HCT116 (cell line): ENCODE results near the gene NENF. TPM values are rescaled to one million over a fixed set of nuclear protein-coding genes. Genes with fewer than 3 reads are reported as not detected.

Source experiments
- ATAC-seq: fragments of 200-7000 bp; cut with Tn5 transposase; 2 replicates; pipeline ENCODE4 v1.9.1; 2020; ENCODE audit warnings: mild to moderate bottlenecking, moderate library complexity
- BruUV-seq: library from RNA; stranded (reverse); fragments of 400-500 nt; replicated peaks from 2 replicates; lab custom pipeline; 2021; lab: Mats Ljungman, UMichigan
- CTCF ChIA-PET: fragments of 300-600 bp; sonication (Branson Sonifier 250); formaldehyde crosslinking; loops from one replicate; lab custom pipeline; 2021; ENCODE audit warnings: antibody characterized with exemption; lab: Charles Lee
- POLR2A ChIA-PET: fragments of 300-600, 350-600 bp; sonication (Branson Sonifier 250); formaldehyde crosslinking; loops from one replicate; lab custom pipeline; 2021; ENCODE audit warnings: antibody characterized with exemption; lab: Charles Lee
- RAD21 ChIA-PET, 2 experiments: fragments of 300-600 bp; sonication (Branson Sonifier 250); formaldehyde crosslinking; loops; one replicate each; lab custom pipeline; 2023; ENCODE audit warnings: low total read pairs in 2 of 2; ENCODE audit not compliant: uncharacterized antibody in 2 of 2, unreplicated experiment in 2 of 2, low non-redundant PET in 1 of 2; lab: Charles Lee
- DNase-seq: peaks from one replicate; pipeline ENCODE4 v3.0.0-alpha.2; 2010; ENCODE audit warnings: low read depth, low spot score
- H2AFZ ChIP-seq: fragments of 200-600 bp; shearing (Covaris generic), sonication (generic); 2 replicates; pipeline ENCODE4 v1.6.1; 2017; ENCODE audit warnings: low read depth, mixed run types, mixed read lengths, antibody characterized with exemption, low read length; ENCODE audit not compliant: poor library complexity, severe bottlenecking
- H3K27ac ChIP-seq: 2 replicates; pipeline ENCODE4 v1.5.1; 2012; ENCODE audit warnings: low read depth, low read length
- H3K27me3 ChIP-seq: fragments of 200-600 bp; sonication (generic); 2 replicates; pipeline ENCODE4 v1.6.1; 2016; ENCODE audit warnings: mixed run types, low read length, mixed read lengths; ENCODE audit not compliant: insufficient read depth
- H3K36me3 ChIP-seq, 2 experiments: fragments of 200-500 bp in 1 of 2; fragments of 200-600 bp in 1 of 2; sonication (Bioruptor generic) in 1 of 2; sonication (generic) in 1 of 2; 2 replicates each; pipeline versions ENCODE4 v1.5.1 to v1.6.1; 2014 to 2016; ENCODE audit warnings: low read length in 2 of 2, inconsistent platforms in 1 of 2, mixed read lengths in 1 of 2, mixed run types in 1 of 2; ENCODE audit not compliant: insufficient read depth in 2 of 2, control insufficient read depth in 1 of 2
- H3K4me1 ChIP-seq, 2 experiments: fragments of 200-600 bp in 1 of 2; sonication (generic) in 1 of 2; 2 replicates each; pipeline versions ENCODE4 v1.5.1 to v1.6.1; 2012 to 2017; ENCODE audit warnings: low read length in 2 of 2, inconsistent platforms in 1 of 2, mild to moderate bottlenecking in 1 of 2, mixed read lengths in 1 of 2, mixed run types in 1 of 2, moderate library complexity in 1 of 2; ENCODE audit not compliant: insufficient read depth in 2 of 2, control insufficient read depth in 1 of 2
- H3K4me2 ChIP-seq: fragments of 200-600 bp; sonication (generic); 2 replicates; pipeline ENCODE4 v1.6.1; 2017; ENCODE audit warnings: mixed run types, low read length, mixed read lengths
- H3K4me3 ChIP-seq, 2 experiments: fragments of 200-600 bp in 1 of 2; sonication (generic) in 1 of 2; replicated peaks in 1 of 2; 2 replicates each; pipeline ENCODE4 v1.5.1; 2011 to 2016; ENCODE audit warnings: low read length in 2 of 2, control low read depth in 1 of 2, low read depth in 1 of 2, mild to moderate bottlenecking in 1 of 2, mixed read lengths in 1 of 2, mixed run types in 1 of 2
- H3K79me2 ChIP-seq: fragments of 200-600 bp; sonication (generic); 2 replicates; pipeline ENCODE4 v1.6.1; 2017; ENCODE audit warnings: mild to moderate bottlenecking, mixed run types, low read length, moderate library complexity, mixed read lengths; ENCODE audit not compliant: insufficient read depth
- H3K9ac ChIP-seq: fragments of 200-600 bp; sonication (generic); 2 replicates; pipeline ENCODE4 v1.6.1; 2016; ENCODE audit warnings: low read length, mixed read lengths
- H3K9me2 ChIP-seq: fragments of 200-600 bp; sonication (generic), shearing (Covaris generic); 2 replicates; pipeline ENCODE4 v1.6.1; 2017; ENCODE audit warnings: mixed run types, mild to moderate bottlenecking, moderate library complexity; ENCODE audit not compliant: insufficient read depth
- H3K9me3 ChIP-seq, 2 experiments: fragments of 200-500 bp in 1 of 2; fragments of 200-600 bp in 1 of 2; sonication (Bioruptor generic) in 1 of 2; sonication (generic) in 1 of 2; 2 replicates each; pipeline ENCODE4 v1.6.1; 2014 to 2017; ENCODE audit warnings: low read length in 2 of 2, mixed read lengths in 2 of 2, inconsistent platforms in 1 of 2, low read depth in 1 of 2, mild to moderate bottlenecking in 1 of 2, mixed run types in 1 of 2, moderate library complexity in 1 of 2; ENCODE audit not compliant: control insufficient read depth in 1 of 2, insufficient read depth in 1 of 2
- H4K20me1 ChIP-seq: fragments of 200-600 bp; sonication (generic), shearing (Covaris generic); 2 replicates; pipeline ENCODE4 v1.6.1; 2017; ENCODE audit warnings: mixed run types, mild to moderate bottlenecking, moderate library complexity; ENCODE audit not compliant: insufficient read depth
- CBX3 ChIP-seq: IDR thresholded peaks from 2 replicates; pipeline ENCODE4 v1.6.1; 2012; ENCODE audit warnings: low read depth
- CEBPB ChIP-seq: IDR thresholded peaks from 2 replicates; pipeline ENCODE4 v1.6.1; 2012; ENCODE audit warnings: low read depth
- EGR1 ChIP-seq: IDR thresholded peaks from 2 replicates; pipeline ENCODE4 v1.6.1; 2012; ENCODE audit warnings: low read depth
- POLR2A ChIP-seq: IDR thresholded peaks from 2 replicates; pipeline ENCODE4 v1.7.0; 2011; ENCODE audit warnings: borderline replicate concordance; ENCODE audit not compliant: insufficient read depth, insufficient read length; ENCODE audit errors: extremely low read depth
- RAD21 ChIP-seq: IDR thresholded peaks from 2 replicates; pipeline ENCODE4 v1.6.1; 2012; ENCODE audit warnings: low read depth, mild to moderate bottlenecking
- SIN3A ChIP-seq: IDR thresholded peaks from 2 replicates; pipeline ENCODE4 v1.6.1; 2012; ENCODE audit warnings: low read depth
- SRF ChIP-seq: IDR thresholded peaks from 2 replicates; pipeline ENCODE4 v1.6.1; 2012; ENCODE audit warnings: low read depth
- YY1 ChIP-seq: IDR thresholded peaks from 2 replicates; pipeline ENCODE4 v1.6.1; 2011; ENCODE audit warnings: low read length, low read depth, moderate library complexity, mild to moderate bottlenecking; ENCODE audit not compliant: insufficient replicate concordance; ENCODE audit errors: extremely low read depth
- ZNF274 ChIP-seq: fragments of 200-500 bp; sonication (Bioruptor generic); IDR thresholded peaks from 2 replicates; pipeline ENCODE4 v1.6.1; 2014; ENCODE audit warnings: mild to moderate bottlenecking, low read depth, low read length, inconsistent platforms
- intact Hi-C: fragments of 100-400 bp; cut with micrococcal nuclease; formaldehyde crosslinking; loops from 2 replicates; pipeline ENCODE4 v1.10.0; 2022
- total RNA-seq: library from RNA; stranded (reverse); gene quantifications from one replicate; pipeline ENCODE4 v1.2.1, GENCODE V29; 2021; ENCODE audit not compliant: unreplicated experiment
- TF ChIP-seq, protein P1 (sequence below), 3 experiments: fragments of 200-600 bp in 1 of 3; sonication (generic) in 1 of 3; IDR thresholded peaks in 2 of 3; conservative IDR thresholded peaks in 1 of 3; 2 replicates each; pipeline ENCODE4 v1.5.1; 2012 to 2017; ENCODE audit warnings: low read depth in 2 of 3, low read length in 2 of 3, antibody characterized with exemption in 1 of 3, borderline replicate concordance in 1 of 3, control low read depth in 1 of 3, mild to moderate bottlenecking in 1 of 3, mixed read lengths in 1 of 3, mixed run types in 1 of 3, moderate library complexity in 1 of 3; ENCODE audit not compliant: insufficient read depth in 1 of 3
- TF ChIP-seq, protein P2 (sequence below): IDR thresholded peaks from 2 replicates; pipeline ENCODE4 v1.6.1; 2011; ENCODE audit warnings: mild to moderate bottlenecking, low read length, moderate library complexity; ENCODE audit not compliant: insufficient replicate concordance; ENCODE audit errors: extremely low read depth

The NENF gene
- total RNA-seq, 1 experiment from 2014 or later = 78.4 TPM

DNA sequence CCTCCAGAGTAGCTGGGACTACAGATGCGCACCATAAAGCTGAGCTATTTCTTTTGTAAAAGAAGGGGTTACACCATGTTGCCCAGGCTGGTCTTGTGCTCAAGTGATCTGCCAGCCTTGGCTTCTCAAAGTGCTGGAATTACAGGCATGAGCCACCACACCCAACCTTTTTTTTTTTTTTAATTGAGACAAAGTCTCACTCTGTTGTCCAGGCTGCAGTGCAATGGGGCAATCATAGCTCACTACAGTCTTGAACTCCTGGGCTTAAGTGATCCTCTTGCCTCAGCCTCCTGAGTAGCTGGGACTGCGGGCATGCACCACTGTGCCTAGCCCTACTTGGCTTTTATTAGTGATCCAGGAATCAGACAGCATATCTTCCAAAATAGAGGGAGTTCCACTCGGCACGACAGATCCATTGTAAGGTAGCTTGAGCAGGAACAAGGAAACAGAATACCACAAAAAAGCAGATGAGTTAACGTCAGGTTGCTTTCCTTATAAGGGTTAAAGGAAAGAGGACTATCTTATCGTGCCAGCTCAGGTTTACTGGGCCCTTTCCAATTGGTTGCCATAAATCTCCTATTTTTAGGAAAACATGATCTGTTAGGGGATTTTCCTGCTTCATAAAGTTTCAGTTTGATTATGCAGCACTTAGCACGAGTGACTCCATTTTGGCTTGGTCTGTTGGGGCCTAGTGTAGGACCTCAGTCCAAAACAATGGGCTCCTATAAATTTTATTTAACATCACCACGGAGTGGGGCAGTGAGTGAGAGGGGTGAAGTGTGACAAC is 45.2 kb downstream of the NENF start:
- no peaks in the 10 kb centered on the region for H4K20me1 ChIP-seq
- H3K4me3 ChIP-seq = no peak overlapping the region
- no peaks in the 10 kb centered on the region for H3K36me3 ChIP-seq
- DNase-seq = no peak
- TF ChIP-seq CEBPB (no peak), RAD21 (no peak), SIN3A (no peak), EGR1 (no peak), CBX3 (no peak), SRF (no peak), ZNF274 (no peak), POLR2A (no peak), YY1 (no peak)
- TF ChIP-seq, protein P1, sequence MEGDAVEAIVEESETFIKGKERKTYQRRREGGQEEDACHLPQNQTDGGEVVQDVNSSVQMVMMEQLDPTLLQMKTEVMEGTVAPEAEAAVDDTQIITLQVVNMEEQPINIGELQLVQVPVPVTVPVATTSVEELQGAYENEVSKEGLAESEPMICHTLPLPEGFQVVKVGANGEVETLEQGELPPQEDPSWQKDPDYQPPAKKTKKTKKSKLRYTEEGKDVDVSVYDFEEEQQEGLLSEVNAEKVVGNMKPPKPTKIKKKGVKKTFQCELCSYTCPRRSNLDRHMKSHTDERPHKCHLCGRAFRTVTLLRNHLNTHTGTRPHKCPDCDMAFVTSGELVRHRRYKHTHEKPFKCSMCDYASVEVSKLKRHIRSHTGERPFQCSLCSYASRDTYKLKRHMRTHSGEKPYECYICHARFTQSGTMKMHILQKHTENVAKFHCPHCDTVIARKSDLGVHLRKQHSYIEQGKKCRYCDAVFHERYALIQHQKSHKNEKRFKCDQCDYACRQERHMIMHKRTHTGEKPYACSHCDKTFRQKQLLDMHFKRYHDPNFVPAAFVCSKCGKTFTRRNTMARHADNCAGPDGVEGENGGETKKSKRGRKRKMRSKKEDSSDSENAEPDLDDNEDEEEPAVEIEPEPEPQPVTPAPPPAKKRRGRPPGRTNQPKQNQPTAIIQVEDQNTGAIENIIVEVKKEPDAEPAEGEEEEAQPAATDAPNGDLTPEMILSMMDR (IDR thresholded peaks at IDR 0.05 in 2 of 3, conservative IDR thresholded peaks at IDR 0.05 in 1 of 3; ENCODE audit: borderline replicate concordance in 1 of 3, insufficient read depth in 1 of 3, low read depth in 2 of 3, low read length in 2 of 3) = no peak
- TF ChIP-seq, protein P2, sequence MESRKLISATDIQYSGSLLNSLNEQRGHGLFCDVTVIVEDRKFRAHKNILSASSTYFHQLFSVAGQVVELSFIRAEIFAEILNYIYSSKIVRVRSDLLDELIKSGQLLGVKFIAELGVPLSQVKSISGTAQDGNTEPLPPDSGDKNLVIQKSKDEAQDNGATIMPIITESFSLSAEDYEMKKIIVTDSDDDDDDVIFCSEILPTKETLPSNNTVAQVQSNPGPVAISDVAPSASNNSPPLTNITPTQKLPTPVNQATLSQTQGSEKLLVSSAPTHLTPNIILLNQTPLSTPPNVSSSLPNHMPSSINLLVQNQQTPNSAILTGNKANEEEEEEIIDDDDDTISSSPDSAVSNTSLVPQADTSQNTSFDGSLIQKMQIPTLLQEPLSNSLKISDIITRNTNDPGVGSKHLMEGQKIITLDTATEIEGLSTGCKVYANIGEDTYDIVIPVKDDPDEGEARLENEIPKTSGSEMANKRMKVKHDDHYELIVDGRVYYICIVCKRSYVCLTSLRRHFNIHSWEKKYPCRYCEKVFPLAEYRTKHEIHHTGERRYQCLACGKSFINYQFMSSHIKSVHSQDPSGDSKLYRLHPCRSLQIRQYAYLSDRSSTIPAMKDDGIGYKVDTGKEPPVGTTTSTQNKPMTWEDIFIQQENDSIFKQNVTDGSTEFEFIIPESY = no peak
- H3K4me2 ChIP-seq = peak overlapping the region; percentile 33
- POLR2A ChIA-PET = interaction anchor here (1.2 to 3.6 kb wide), 4 partner anchors 119 to 142 kb away, joined by 3 to 32 read pairs (median 4); partner anchors contain the start of gene ATF3
- no peaks in the 10 kb centered on the region for H3K27me3 ChIP-seq
- peak overlapping the region; percentile 27 for H2AFZ ChIP-seq
- no peaks in the 10 kb centered on the region for H3K79me2 ChIP-seq
- RAD21 ChIA-PET = interaction anchor here (1.0 to 1.6 kb wide), 8 partner anchors 35 to 221 kb away, joined by 4 to 8 read pairs (median 4); partner anchors contain the start of genes ATF3 (in 2 of the 2) and BATF3 (in 1 of the 2)
- no peaks in the 10 kb centered on the region for H3K9me3 ChIP-seq
- H3K4me1 ChIP-seq = peaks cover 0 to 25% of the 10 kb centered on the region in 2 experiments; a peak in 2 of 4 replicates
- H3K9me2 ChIP-seq = no peaks in the 10 kb centered on the region
- H3K27ac ChIP-seq = no peak overlapping the region
- CTCF ChIA-PET = interaction anchor here (0.8 to 2.6 kb wide), 22 partner anchors 10 to 797 kb away, joined by 3 to 24 read pairs (median 7); partner anchors contain the start of genes ATF3, DTL and INTS7
- ATAC-seq = no peak
- intact Hi-C loops = loop anchor here (1.0 kb wide), 3 partner anchors 117 to 304 kb away; no protein-coding TSS in a partner anchor
- BruUV-seq = no TSS peak
- H3K9ac ChIP-seq = no peak overlapping the region
